MM.1S (cell line): ENCODE data around the gene CDH4.

ENCODE experiments used
- DNase-seq: peaks from one replicate; pipeline ENCODE4 v3.0.0-alpha.2; 2015
- H2AFZ ChIP-seq: fragments of 300-600 bp; sonication (generic); 2 replicates; pipeline ENCODE4 v1.6.0; 2016; ENCODE audit warnings: antibody characterized with exemption, low read length
- H3F3A ChIP-seq: fragments of 300-600 bp; sonication (generic); 2 replicates; pipeline ENCODE4 v1.6.1; 2016; ENCODE audit warnings: mild to moderate bottlenecking, antibody characterized with exemption, low read length, moderate library complexity, mixed read lengths; ENCODE audit not compliant: insufficient read depth
- H3K27ac ChIP-seq: fragments of 300-600 bp; sonication (generic); 2 replicates; pipeline ENCODE4 v1.5.1; 2016; ENCODE audit warnings: mild to moderate bottlenecking, low read length
- H3K27me3 ChIP-seq: fragments of 300-600 bp; sonication (generic); replicated peaks from 2 replicates; pipeline ENCODE4 v1.6.0; 2016; ENCODE audit warnings: low read length; ENCODE audit not compliant: insufficient read depth
- H3K36me3 ChIP-seq: fragments of 300-600 bp; sonication (generic); replicated peaks from 2 replicates; pipeline ENCODE4 v1.6.1; 2016; ENCODE audit warnings: mild to moderate bottlenecking, low read length, mixed read lengths; ENCODE audit not compliant: insufficient read depth
- H3K4me1 ChIP-seq: fragments of 300-600 bp; sonication (generic); 2 replicates; pipeline ENCODE4 v1.6.1; 2016; ENCODE audit warnings: low read length, mixed read lengths
- H3K4me2 ChIP-seq: fragments of 300-600 bp; sonication (generic); 2 replicates; pipeline ENCODE4 v1.6.0; 2016; ENCODE audit warnings: low read depth, low read length
- H3K4me3 ChIP-seq: fragments of 300-600 bp; sonication (generic); 2 replicates; pipeline ENCODE4 v1.5.1; 2016; ENCODE audit warnings: low read length, mixed read lengths
- H3K79me2 ChIP-seq: fragments of 300-600 bp; sonication (generic); 2 replicates; pipeline ENCODE4 v1.6.1; 2016; ENCODE audit warnings: mixed run types, low read length, mixed read lengths
- H3K9ac ChIP-seq: fragments of 300-600 bp; sonication (generic); 2 replicates; pipeline ENCODE4 v1.6.1; 2016; ENCODE audit warnings: low read length, mixed read lengths
- H3K9me2 ChIP-seq: fragments of 300-600 bp; sonication (generic); replicated peaks from 2 replicates; pipeline ENCODE4 v1.6.1; 2016; ENCODE audit warnings: mild to moderate bottlenecking, low read length, mixed read lengths; ENCODE audit not compliant: insufficient read depth
- H3K9me3 ChIP-seq: fragments of 300-600 bp; sonication (generic); replicated peaks from 2 replicates; pipeline ENCODE4 v1.6.1; 2016; ENCODE audit warnings: mild to moderate bottlenecking, low read length, mixed read lengths; ENCODE audit not compliant: insufficient read depth
- H4K20me1 ChIP-seq: fragments of 300-600 bp; sonication (generic); 2 replicates; pipeline ENCODE4 v1.6.1; 2016; ENCODE audit warnings: mild to moderate bottlenecking, low read length, moderate library complexity, mixed read lengths; ENCODE audit not compliant: insufficient read depth
- EZH2 ChIP-seq: fragments of 300-600 bp; sonication (generic); optimal IDR thresholded peaks from 2 replicates; pipeline ENCODE3; 2017; ENCODE audit warnings: low read depth, mild to moderate bottlenecking, antibody characterized with exemption, low read length, mixed read lengths
- EZH2phosphoT487 ChIP-seq: fragments of 300-600 bp; sonication (generic); IDR thresholded peaks from 2 replicates; pipeline ENCODE4 v1.6.1; 2018; ENCODE audit warnings: antibody characterized with exemption, low read length
- TF ChIP-seq, protein P1 (sequence below): fragments of 300-600 bp; sonication (generic); IDR thresholded peaks from 2 replicates; pipeline ENCODE4 v1.5.1; 2016; ENCODE audit warnings: antibody characterized with exemption, low read length, mixed read lengths

The CDH4 gene

GRCh38 chr20:61891476-61891875 lies 639.4 kb downstream of the CDH4 start:
- Histone ChIP-seq H3K27ac (no peak overlapping the region), H3K4me3 (no peak overlapping the region), H3K27me3 (peaks cover 46% of the 10 kb centered on the region), H3K9me3 (no peaks in the 10 kb centered on the region), H3K4me2 (no peak overlapping the region), H3K36me3 (no peaks in the 10 kb centered on the region), H3K9ac (no peak overlapping the region), H3F3A (no peaks in the 10 kb centered on the region), H2AFZ (no peak overlapping the region), H3K4me1 (no peaks in the 10 kb centered on the region), H3K9me2 (no peaks in the 10 kb centered on the region), H3K79me2 (no peaks in the 10 kb centered on the region), H4K20me1 (no peaks in the 10 kb centered on the region)
- DNase-seq = no peak
- no peak for TF ChIP-seq EZH2phosphoT487
- TF ChIP-seq, protein P1, sequence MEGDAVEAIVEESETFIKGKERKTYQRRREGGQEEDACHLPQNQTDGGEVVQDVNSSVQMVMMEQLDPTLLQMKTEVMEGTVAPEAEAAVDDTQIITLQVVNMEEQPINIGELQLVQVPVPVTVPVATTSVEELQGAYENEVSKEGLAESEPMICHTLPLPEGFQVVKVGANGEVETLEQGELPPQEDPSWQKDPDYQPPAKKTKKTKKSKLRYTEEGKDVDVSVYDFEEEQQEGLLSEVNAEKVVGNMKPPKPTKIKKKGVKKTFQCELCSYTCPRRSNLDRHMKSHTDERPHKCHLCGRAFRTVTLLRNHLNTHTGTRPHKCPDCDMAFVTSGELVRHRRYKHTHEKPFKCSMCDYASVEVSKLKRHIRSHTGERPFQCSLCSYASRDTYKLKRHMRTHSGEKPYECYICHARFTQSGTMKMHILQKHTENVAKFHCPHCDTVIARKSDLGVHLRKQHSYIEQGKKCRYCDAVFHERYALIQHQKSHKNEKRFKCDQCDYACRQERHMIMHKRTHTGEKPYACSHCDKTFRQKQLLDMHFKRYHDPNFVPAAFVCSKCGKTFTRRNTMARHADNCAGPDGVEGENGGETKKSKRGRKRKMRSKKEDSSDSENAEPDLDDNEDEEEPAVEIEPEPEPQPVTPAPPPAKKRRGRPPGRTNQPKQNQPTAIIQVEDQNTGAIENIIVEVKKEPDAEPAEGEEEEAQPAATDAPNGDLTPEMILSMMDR = no peak
- no peak for TF ChIP-seq EZH2

GRCh38 chr20:61891916-61892649 lies 640.0 kb downstream of the CDH4 start:
- Histone ChIP-seq H3K4me1 (no peaks in the 10 kb centered on the region), H3K36me3 (no peaks in the 10 kb centered on the region), H3K27me3 (peaks cover 46% of the 10 kb centered on the region), H3K27ac (no peak overlapping the region), H3K9ac (no peak overlapping the region), H3F3A (no peaks in the 10 kb centered on the region), H3K4me2 (no peak overlapping the region), H2AFZ (no peak overlapping the region), H3K79me2 (no peaks in the 10 kb centered on the region), H3K4me3 (no peak overlapping the region), H3K9me2 (no peaks in the 10 kb centered on the region), H4K20me1 (no peaks in the 10 kb centered on the region), H3K9me3 (no peaks in the 10 kb centered on the region)
- TF ChIP-seq, protein P1 = no peak
- TF ChIP-seq EZH2phosphoT487 = no peak
- no peak for TF ChIP-seq EZH2
- no peak for DNase-seq

DNA sequence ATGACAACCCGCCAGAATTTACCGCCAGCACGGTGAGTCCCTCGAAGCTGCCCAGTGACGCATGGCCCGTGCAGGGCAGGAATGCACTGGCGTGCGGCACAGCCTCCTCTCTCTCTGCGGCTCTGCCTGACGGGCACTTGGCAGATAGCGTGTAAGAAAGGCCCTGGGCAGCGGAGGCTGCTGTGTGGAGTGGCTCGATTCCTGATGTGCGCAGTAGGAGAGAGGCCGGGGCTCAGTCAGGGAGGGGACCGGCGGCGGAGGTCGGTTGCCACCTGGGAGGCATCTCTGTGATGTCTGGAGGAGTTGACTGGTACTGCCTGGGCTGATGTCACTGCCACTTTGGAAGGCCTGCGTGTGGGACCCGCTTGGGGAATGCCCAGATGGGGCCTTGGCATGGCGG lies 643.0 kb downstream of the CDH4 start:
- no peak for DNase-seq
- H3K36me3 ChIP-seq = no peaks in the 10 kb centered on the region
- no peak overlapping the region for H3K4me2 ChIP-seq
- H3K4me1 ChIP-seq = no peaks in the 10 kb centered on the region
- H3K9ac ChIP-seq = no peak overlapping the region
- H3K27me3 ChIP-seq = peaks cover 62% of the 10 kb centered on the region
- no peaks in the 10 kb centered on the region for H3K9me2 ChIP-seq
- H4K20me1 ChIP-seq = no peaks in the 10 kb centered on the region
- no peaks in the 10 kb centered on the region for H3F3A ChIP-seq
- no peak overlapping the region for H3K27ac ChIP-seq
- no peaks in the 10 kb centered on the region for H3K79me2 ChIP-seq
- no peaks in the 10 kb centered on the region for H3K9me3 ChIP-seq
- H3K4me3 ChIP-seq = no peak overlapping the region
- no peak overlapping the region for H2AFZ ChIP-seq
- TF ChIP-seq EZH2phosphoT487 (no peak), EZH2 (no peak)
- TF ChIP-seq, protein P1 = no peak
